T-helper 1 cell treated with Interleukin-12 subunit alpha and Interleukin-12 subunit beta and Interleukin-4 antibody, amounts not matched to agents 30 μg/mL and 1 μg/mL, for 36 hours (primary cell): ENCODE data around the gene NLRC5.
"Not testable (repeated sequence)": the region's sequence is repeated elsewhere in the genome, so short reads cannot be mapped to it uniquely, and the experiment has no call there.

Experiments
- H3K27ac Mint-ChIP-seq: one replicate; pipeline ENCODE4 v1.8.0; 2021; ENCODE audit warnings: mild to moderate bottlenecking, mixed read lengths
- H3K27me3 Mint-ChIP-seq: one replicate; pipeline ENCODE4 v1.8.0; 2021; ENCODE audit warnings: low read depth, mixed read lengths
- H3K36me3 Mint-ChIP-seq: one replicate; pipeline ENCODE4 v1.8.0; 2021; ENCODE audit warnings: low read depth, mixed read lengths
- H3K4me1 Mint-ChIP-seq: one replicate; pipeline ENCODE4 v1.8.0; 2021; ENCODE audit warnings: low read depth, mixed read lengths
- H3K4me3 Mint-ChIP-seq: one replicate; pipeline ENCODE4 v1.8.0; 2021; ENCODE audit warnings: mild to moderate bottlenecking, moderate library complexity, mixed read lengths
- H3K9me3 Mint-ChIP-seq: one replicate; pipeline ENCODE4 v1.8.0; 2021; ENCODE audit warnings: mixed read lengths

Gene NLRC5

DNA sequence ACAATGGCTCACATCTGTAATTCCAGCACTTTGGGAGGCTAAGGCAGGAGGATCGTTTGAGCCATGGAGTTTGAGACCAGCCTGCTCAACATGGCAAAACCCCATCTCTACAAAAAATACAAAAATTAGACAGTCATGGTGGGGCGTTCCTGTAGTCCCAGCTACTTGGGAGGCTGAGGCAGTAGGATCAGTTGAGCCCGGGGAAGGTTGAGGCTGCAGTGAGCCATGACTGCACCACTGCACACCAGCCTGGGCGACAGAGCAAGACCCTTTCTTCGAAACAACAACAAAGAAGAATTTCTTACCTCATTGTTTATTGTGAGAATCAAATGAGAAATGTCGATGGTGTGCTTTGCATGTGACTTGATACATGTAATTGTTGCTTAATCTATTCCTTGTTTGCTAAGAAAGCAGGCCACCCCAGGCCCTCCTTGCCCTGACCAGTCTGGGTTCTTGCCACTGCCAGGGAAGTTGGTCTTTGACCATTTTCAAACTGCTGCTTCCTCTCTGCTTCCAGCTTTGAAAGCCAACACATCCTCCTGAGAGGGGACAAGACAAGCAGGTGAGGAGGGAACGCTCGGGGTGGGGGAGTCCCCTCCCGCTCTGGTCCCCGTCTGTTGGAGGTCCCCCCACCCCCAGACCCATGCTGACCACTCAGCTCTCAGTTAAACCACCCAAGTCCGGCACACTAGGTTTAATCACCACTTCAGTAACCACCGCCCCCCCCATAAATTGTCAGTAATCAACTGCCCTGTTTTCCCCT, 55.8 kb downstream of the NLRC5 start:
- H3K4me1 Mint-ChIP-seq = peaks cover 34% of the 10 kb centered on the region
- H3K4me3 Mint-ChIP-seq = no peak overlapping the region
- no peaks in the 10 kb centered on the region for H3K9me3 Mint-ChIP-seq

GRCh38 chr16:57045694-57046381, 56.5 kb downstream of the NLRC5 start:
- Mint-ChIP-seq H3K27me3 (no peaks in the 10 kb centered on the region), H3K9me3 (no peaks in the 10 kb centered on the region), H3K4me1 (peaks cover 30% of the 10 kb centered on the region), H3K27ac (peak overlapping the region; percentile 39), H3K4me3 (no peak overlapping the region), H3K36me3 (peaks cover 47% of the 10 kb centered on the region)

More for the DNA sequence above, 55.8 kb downstream of the NLRC5 start:
- Mint-ChIP-seq H3K27ac (peak overlapping the region; percentile 39), H3K36me3 (peaks cover 50% of the 10 kb centered on the region), H3K27me3 (no peaks in the 10 kb centered on the region)

- Mint-ChIP-seq H3K27me3 (no peaks in the 10 kb centered on the region), H3K27ac (peak overlapping the region; percentile 43), H3K4me1 (peaks cover 10% of the 10 kb centered on the region), H3K4me3 (no peak overlapping the region), H3K36me3 (peaks cover 46% of the 10 kb centered on the region), H3K9me3 (no peaks in the 10 kb centered on the region)
Observed at GRCh38 chr16:57048095-57048494, 58.7 kb downstream of the NLRC5 start.

DNA sequence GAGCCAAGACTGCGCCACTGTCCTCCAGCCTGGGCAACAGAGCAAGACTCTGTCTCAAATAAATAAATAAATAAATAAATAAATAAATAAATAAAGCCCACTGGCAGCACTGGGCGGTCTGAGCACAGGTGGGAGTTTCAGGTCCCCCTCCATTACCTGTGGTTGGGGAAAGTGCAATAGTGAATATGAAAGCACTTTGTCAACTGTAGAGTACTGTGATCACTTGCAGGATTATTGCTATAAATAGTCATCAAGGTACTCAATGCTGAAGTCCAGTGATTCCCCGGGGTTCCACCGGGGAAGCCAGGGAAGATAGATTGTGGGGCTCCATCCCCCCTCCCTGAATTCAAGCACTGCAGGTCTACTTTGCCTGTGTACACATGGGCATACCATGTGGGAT, 60.3 kb downstream of the NLRC5 start:
- Mint-ChIP-seq H3K4me1 (peaks cover 12% of the 10 kb centered on the region), H3K27me3 (no peaks in the 10 kb centered on the region), H3K27ac (peak overlapping the region; percentile 15), H3K36me3 (peaks cover 51% of the 10 kb centered on the region), H3K4me3 (no peak overlapping the region), H3K9me3 (no peaks in the 10 kb centered on the region)

DNA sequence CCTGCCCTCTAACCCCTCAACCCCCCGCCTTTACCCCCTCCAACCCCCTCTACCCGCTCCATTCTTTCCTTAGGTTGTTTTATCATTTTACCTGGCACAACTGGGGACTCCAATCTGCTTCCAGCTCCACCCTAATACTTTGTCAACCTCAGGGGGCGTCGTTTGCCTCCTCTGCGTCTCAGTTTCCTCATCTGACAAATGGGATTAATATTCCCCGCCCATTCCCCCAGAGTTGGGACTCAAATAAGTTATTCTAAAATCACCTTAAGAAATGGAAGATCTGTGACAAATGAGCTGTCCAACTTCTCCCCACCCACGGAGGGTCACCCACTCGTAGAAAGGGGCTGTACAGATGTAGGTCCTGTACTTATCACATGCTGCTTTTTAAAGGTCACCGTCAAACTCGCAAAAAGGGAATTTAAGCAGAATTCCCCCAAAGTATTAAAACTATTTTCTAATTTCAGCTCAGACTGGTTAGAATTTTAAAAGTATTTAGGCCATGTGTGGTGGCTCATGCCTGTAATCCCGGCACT, 62.4 kb downstream of the NLRC5 start:
- no peak overlapping the region for H3K27ac Mint-ChIP-seq
- H3K27me3 Mint-ChIP-seq = no peaks in the 10 kb centered on the region
- peaks cover 52% of the 10 kb centered on the region for H3K36me3 Mint-ChIP-seq
- H3K4me1 Mint-ChIP-seq = peaks cover 9% of the 10 kb centered on the region
- no peaks in the 10 kb centered on the region for H3K9me3 Mint-ChIP-seq
- H3K4me3 Mint-ChIP-seq = no peak overlapping the region

DNA sequence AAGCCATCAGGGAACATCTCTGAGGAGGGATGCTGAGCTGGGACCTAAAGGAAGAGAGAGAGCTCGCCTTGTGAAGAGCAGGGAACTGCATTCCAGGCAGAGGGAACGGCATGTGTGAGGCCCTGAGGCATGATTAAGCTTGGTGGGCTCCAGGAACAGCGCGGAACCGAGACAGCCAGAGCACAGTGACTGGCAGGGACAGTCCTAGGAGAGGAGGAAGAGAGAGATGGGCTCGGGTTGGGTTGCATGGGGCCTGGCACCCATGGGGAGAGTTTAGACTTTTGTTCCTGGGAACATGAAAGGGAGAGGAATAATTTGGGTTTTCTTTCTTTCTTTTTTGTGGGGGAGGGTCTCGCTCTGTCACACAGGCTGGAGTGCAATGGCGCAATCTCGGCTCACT, 63.8 kb downstream of the NLRC5 start:
- Mint-ChIP-seq H3K36me3 (peaks cover 51% of the 10 kb centered on the region), H3K9me3 (no peaks in the 10 kb centered on the region), H3K27me3 (no peaks in the 10 kb centered on the region), H3K4me1 (peaks cover 7% of the 10 kb centered on the region), H3K4me3 (no peak overlapping the region), H3K27ac (peak overlapping the region; percentile 55)

GRCh38 chr16:57054338-57054737, 65.0 kb downstream of the NLRC5 start:
- Mint-ChIP-seq H3K36me3 (peaks cover 48% of the 10 kb centered on the region), H3K4me1 (peaks cover 4% of the 10 kb centered on the region), H3K9me3 (no peaks in the 10 kb centered on the region), H3K27me3 (no peaks in the 10 kb centered on the region), H3K27ac (no peak overlapping the region), H3K4me3 (no peak overlapping the region)

DNA sequence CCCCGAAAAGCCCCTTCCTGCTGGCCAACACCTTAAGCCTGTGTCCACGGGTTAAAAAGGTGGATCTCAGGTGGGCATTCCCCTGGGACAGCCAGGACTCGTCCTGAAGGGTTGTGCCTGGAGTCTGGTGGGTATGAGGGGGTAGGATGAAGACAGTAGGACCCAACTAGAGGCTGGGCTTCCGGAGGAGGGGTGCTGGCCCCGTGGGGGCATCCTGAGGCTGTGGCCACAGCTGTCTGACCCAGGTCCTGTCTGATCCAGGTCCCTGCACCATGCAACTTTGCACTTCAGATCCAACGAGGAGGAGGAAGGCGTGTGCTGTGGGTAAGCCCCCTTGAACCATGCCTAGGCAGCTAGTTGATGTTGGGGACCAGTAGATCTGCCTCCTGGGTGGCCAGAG, 65.4 kb downstream of the NLRC5 start:
- Mint-ChIP-seq H3K27ac (no peak overlapping the region), H3K4me3 (no peak overlapping the region), H3K36me3 (peaks cover 52% of the 10 kb centered on the region), H3K9me3 (no peaks in the 10 kb centered on the region), H3K4me1 (peaks cover 4% of the 10 kb centered on the region), H3K27me3 (no peaks in the 10 kb centered on the region)

GRCh38 chr16:57055671-57056070, 66.3 kb downstream of the NLRC5 start:
- Mint-ChIP-seq H3K4me3 (no peak overlapping the region), H3K27me3 (no peaks in the 10 kb centered on the region), H3K9me3 (no peaks in the 10 kb centered on the region), H3K4me1 (peaks cover 4% of the 10 kb centered on the region), H3K36me3 (peaks cover 59% of the 10 kb centered on the region), H3K27ac (no peak overlapping the region)

DNA sequence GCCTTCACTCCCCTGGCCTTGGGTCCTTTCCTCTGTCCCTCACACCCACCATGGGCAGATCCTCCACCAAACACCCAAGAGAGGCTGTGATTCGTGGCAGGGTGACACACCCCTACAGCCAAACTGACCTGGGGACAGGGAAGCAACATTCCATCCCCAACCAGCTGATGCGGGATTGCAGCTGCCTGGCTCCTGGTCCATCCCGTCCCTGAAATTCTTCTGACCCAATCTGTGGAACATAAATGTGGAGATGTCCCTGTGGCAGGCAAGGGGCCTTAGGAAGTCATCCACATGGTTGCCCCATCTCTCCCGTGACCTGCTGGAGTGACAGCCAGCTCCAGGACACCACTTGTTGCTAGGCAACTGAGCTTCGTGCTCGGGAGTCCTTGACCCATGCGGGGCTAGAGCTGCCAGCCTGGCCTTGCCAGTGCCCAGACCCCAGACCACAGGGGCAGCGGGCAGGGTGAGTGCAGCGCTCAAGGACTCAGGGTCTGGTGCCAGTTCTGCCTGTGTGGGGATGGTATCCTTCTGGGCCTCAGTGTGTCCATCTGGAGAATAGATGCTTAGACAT, 69.0 kb downstream of the NLRC5 start:
- Mint-ChIP-seq H3K4me1 (no peaks in the 10 kb centered on the region), H3K36me3 (peaks cover 54% of the 10 kb centered on the region), H3K27ac (no peak overlapping the region), H3K27me3 (no peaks in the 10 kb centered on the region), H3K9me3 (no peaks in the 10 kb centered on the region), H3K4me3 (no peak overlapping the region)

DNA sequence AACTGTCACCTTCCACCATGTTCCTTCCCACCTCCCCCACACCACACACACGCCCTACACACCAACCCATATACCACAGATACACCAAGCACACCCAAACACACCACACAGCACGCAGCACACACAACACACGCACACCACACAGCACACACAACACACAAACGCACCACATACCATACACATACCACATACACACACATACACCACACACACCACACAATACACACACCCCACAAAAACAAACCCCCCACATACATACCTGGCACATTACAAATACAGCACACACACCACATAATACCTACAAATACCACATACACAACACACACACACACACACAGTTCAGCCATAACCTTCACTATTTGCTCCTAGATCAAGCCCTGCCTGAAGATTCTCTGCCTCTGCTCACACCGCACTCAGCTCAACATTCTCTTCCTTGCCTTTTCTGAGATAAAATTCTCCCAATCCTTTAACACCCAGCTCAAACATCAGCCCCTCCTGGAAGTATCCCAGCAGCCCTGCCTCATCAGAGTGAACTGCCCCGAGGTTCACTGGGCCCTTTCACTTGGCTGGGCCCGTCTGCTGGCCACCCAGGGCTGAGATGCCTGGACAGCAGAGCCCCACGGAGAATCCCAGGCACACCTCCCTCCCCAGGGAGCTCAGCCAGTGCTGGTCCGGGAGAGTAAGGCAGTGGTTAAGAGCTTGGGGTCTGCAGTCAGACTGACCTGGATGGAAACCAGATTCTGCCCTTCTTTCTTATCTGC, 71.1 kb downstream of the NLRC5 start:
- no peaks in the 10 kb centered on the region for H3K9me3 Mint-ChIP-seq
- H3K27me3 Mint-ChIP-seq = no peaks in the 10 kb centered on the region
- H3K36me3 Mint-ChIP-seq = peaks cover 52% of the 10 kb centered on the region
- no peak overlapping the region for H3K4me3 Mint-ChIP-seq
- H3K27ac Mint-ChIP-seq = peak overlapping the region; percentile 10
- no peaks in the 10 kb centered on the region for H3K4me1 Mint-ChIP-seq

DNA sequence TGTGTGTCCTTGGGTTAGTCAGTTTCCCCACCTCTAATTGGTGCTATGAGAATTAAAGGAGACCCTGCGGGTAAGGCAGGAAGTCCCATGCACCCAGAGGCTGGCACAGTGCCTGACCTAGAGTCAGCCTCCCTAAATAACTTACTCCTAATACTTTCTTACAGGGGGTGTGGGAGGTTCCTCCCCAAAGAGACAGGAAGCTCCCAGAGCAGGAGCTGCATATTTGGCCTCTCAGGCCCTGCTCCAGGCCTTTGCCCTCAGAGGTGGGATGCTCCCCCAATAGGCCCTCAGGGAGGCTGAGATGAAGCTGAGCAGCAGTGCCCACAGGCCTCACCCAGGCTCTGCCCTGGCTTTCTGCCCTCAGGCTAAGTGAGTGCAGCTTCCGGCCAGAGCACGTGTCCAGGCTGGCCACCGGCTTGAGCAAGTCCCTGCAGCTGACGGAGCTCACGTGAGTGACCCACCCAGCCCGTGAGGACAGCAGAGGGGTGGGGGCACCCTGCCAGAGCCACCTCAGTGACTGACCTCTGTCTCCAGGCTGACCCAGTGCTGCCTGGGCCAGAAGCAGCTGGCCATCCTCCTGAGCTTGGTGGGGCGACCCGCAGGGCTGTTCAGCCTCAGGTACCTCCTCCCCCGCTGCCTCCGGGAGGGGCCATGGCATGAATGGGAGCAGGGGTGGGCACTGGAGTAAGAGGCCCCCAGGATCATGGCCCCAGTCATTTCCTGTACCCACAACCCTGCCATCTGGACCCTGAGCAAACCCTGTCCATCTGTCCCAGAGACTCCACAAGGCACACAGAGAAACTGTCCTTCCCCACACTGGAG, 71.9 kb downstream of the NLRC5 start:
- Mint-ChIP-seq H3K4me3 (no peak overlapping the region), H3K36me3 (peaks cover 48% of the 10 kb centered on the region)

GRCh38 chr16:57062329-57062728, 73.0 kb downstream of the NLRC5 start:
- Mint-ChIP-seq H3K27ac (no peak overlapping the region), H3K27me3 (no peaks in the 10 kb centered on the region), H3K4me3 (no peak overlapping the region), H3K4me1 (no peaks in the 10 kb centered on the region), H3K36me3 (peaks cover 53% of the 10 kb centered on the region), H3K9me3 (no peaks in the 10 kb centered on the region)

More for the DNA sequence above, 71.9 kb downstream of the NLRC5 start:
- Mint-ChIP-seq H3K27me3 (no peaks in the 10 kb centered on the region), H3K9me3 (no peaks in the 10 kb centered on the region), H3K4me1 (no peaks in the 10 kb centered on the region), H3K27ac (no peak overlapping the region)

- peaks cover 47% of the 10 kb centered on the region for H3K36me3 Mint-ChIP-seq
- H3K9me3 Mint-ChIP-seq, H3K27ac Mint-ChIP-seq, H3K27me3 Mint-ChIP-seq, H3K4me3 Mint-ChIP-seq, H3K4me1 Mint-ChIP-seq: not testable (repeated sequence)
Observed at GRCh38 chr16:57063189-57063588, 73.8 kb downstream of the NLRC5 start.
